Lung (tissue), 12 donors: ENCODE data around the gene CDKN1C. TPM values are rescaled to one million over a fixed set of nuclear protein-coding genes. Genes with fewer than 3 reads are reported as not detected.

ENCODE experiments used
- ATAC-seq: fragments of 200-7000 bp; cut with Tn5 transposase; one replicate; pipeline ENCODE4 v1.9.1; 2020; ENCODE audit warnings: moderate number of reproducible peaks; ENCODE audit not compliant: insufficient read depth, low FRiP score
- DNase-seq, 3 donors: peaks; one replicate each; pipeline ENCODE4 v3.0.0-alpha.2; 2013 to 2017
- H3K27ac ChIP-seq, 2 donors: one replicate each; pipeline ENCODE4 v1.5.1; 2013; ENCODE audit warnings: mild to moderate bottlenecking in 2 of 2, moderate library complexity in 2 of 2, control low read depth in 1 of 2, inconsistent platforms in 1 of 2, low read depth in 1 of 2, low read length in 1 of 2
- H3K27me3 ChIP-seq, 3 donors: one replicate each; pipeline ENCODE4 v1.5.1; 2013; ENCODE audit warnings: low read length in 2 of 3; ENCODE audit not compliant: control insufficient read depth in 3 of 3, insufficient read depth in 3 of 3
- H3K36me3 ChIP-seq, 4 donors: one replicate each; pipeline ENCODE4 v1.5.1; 2013; ENCODE audit warnings: low read length in 4 of 4, mild to moderate bottlenecking in 1 of 4, moderate library complexity in 1 of 4; ENCODE audit not compliant: control insufficient read depth in 4 of 4, insufficient read depth in 4 of 4
- H3K4me1 ChIP-seq, 5 donors: one replicate each; pipeline ENCODE4 v1.5.1; 2013; ENCODE audit warnings: low read length in 5 of 5, mild to moderate bottlenecking in 2 of 5, moderate library complexity in 1 of 5; ENCODE audit not compliant: control insufficient read depth in 5 of 5, insufficient read depth in 5 of 5
- H3K4me3 ChIP-seq: one replicate; pipeline ENCODE4 v1.5.1; 2013; ENCODE audit warnings: mild to moderate bottlenecking, control low read depth, moderate library complexity
- H3K9ac ChIP-seq, 2 donors: one replicate each; pipeline ENCODE4 v1.5.1; 2013; ENCODE audit warnings: low read length in 2 of 2, control low read depth in 1 of 2; ENCODE audit not compliant: insufficient read depth in 1 of 2
- H3K9me3 ChIP-seq, 4 donors: one replicate each; pipeline ENCODE4 v1.5.1; 2013; ENCODE audit warnings: low read length in 3 of 4, mild to moderate bottlenecking in 1 of 4, moderate library complexity in 1 of 4; ENCODE audit not compliant: control insufficient read depth in 4 of 4, insufficient read depth in 3 of 4
- WGBS, 2 donors: extraction: QIAGEN DNeasy Blood & Tissue Kit; methylation state at CpG; one replicate each; pipeline ENCODE4 v1.1.7; 2013; 5-methylcytosine and 5-hydroxymethylcytosine counted together
- polyA plus RNA-seq, 2 donors: library from polyadenylated mRNA; stranded (reverse); fragments of 200-250 nt; gene quantifications; one replicate each; pipeline ENCODE4 v1.2.1, GENCODE V29; 2013
- total RNA-seq, 2 donors: library from RNA; depleted of rRNA in 1 of 2; stranded (reverse); fragments of >200 nt in 1 of 2; gene quantifications; one replicate each; pipeline ENCODE4 v1.2.1, GENCODE V29; 2014 to 2021
- TF ChIP-seq, protein P1 (sequence below): IDR thresholded peaks from 2 replicates; pipeline ENCODE4 v1.5.1; 2012; ENCODE audit warnings: mild to moderate bottlenecking; ENCODE audit errors: control extremely low read depth, extremely low read depth
- donor health status: control.
- donor health status: control.
- donor health status: Bipolar disorder and iron deficiency.
- donor health status: healthy.
- donor health status: DM: yes; HTN: yes; CAD: no.

The CDKN1C gene
- total and polyA plus RNA-seq, 4 donors, result 9.9 to 123 (median 26.8) TPM

DNA sequence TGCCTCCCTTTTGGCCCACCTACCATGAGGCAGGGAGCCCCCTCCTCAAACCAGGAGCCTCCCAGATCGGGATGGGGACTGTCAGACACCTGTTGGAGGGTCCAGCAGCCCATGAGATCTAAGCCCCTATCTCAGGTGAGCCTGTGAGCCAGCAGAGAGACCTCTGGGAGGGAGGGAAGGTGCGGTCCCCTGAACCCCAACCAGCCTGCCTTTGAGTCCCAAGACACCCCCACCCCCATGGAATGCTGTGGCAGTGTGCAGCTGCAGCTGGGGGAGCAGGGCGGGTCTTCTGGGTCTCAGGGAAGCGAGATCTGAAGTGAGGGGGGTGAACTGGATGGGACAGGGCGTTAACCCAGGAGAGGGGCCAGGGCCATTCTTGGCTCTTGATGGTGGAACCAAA lies 1.4 kb upstream of the CDKN1C start:
- peaks cover 0 to 44% (median 12%) of the 10 kb centered on the region in 5 donors for H3K4me1 ChIP-seq
- 85 to 94% methylated on average over 5 of the region's 5 CpGs for WGBS, 2 donors
- no peaks in the 10 kb centered on the region for H3K9me3 ChIP-seq
- TF ChIP-seq, protein P1, sequence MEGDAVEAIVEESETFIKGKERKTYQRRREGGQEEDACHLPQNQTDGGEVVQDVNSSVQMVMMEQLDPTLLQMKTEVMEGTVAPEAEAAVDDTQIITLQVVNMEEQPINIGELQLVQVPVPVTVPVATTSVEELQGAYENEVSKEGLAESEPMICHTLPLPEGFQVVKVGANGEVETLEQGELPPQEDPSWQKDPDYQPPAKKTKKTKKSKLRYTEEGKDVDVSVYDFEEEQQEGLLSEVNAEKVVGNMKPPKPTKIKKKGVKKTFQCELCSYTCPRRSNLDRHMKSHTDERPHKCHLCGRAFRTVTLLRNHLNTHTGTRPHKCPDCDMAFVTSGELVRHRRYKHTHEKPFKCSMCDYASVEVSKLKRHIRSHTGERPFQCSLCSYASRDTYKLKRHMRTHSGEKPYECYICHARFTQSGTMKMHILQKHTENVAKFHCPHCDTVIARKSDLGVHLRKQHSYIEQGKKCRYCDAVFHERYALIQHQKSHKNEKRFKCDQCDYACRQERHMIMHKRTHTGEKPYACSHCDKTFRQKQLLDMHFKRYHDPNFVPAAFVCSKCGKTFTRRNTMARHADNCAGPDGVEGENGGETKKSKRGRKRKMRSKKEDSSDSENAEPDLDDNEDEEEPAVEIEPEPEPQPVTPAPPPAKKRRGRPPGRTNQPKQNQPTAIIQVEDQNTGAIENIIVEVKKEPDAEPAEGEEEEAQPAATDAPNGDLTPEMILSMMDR, result no peak
- DNase-seq (no peak), ATAC-seq (no peak)
- H3K27ac ChIP-seq, result peak overlapping the region in 1 of 2 donors; percentile 3
- no peaks in the 10 kb centered on the region for H3K27me3 ChIP-seq
- no peak overlapping the region for H3K4me3 ChIP-seq
- H3K9ac ChIP-seq, result no peak overlapping the region
- H3K36me3 ChIP-seq, result peaks cover 0 to 8% (median 1%) of the 10 kb centered on the region in 4 donors

GRCh38 chr11:2886191-2886894 lies 768 bp upstream of the CDKN1C start:
- peak; percentile 84 to 88 (median 85) for DNase-seq
- Histone ChIP-seq H3K36me3 (peaks cover 0 to 8% (median 1%) of the 10 kb centered on the region in 4 donors), H3K27me3 (no peaks in the 10 kb centered on the region), H3K27ac (peak overlapping the region in 1 of 2 donors; percentile 67), H3K9me3 (no peaks in the 10 kb centered on the region), H3K9ac (peak overlapping the region in 1 of 2 donors; percentile 37), H3K4me3 (peak overlapping the region; percentile 5), H3K4me1 (peaks cover 0 to 44% (median 13%) of the 10 kb centered on the region in 5 donors)
- TF ChIP-seq, protein P1, result no peak
- WGBS, 2 donors, result 13 to 21% methylated on average over 43 to 49 of the region's 49 CpGs
- no peak for ATAC-seq

GRCh38 chr11:2885017-2885677 lies 428 bp downstream of the CDKN1C start:
- no peaks in the 10 kb centered on the region for H3K9me3 ChIP-seq
- DNase-seq, result peak; percentile 70 to 82 (median 75)
- peaks cover 0 to 48% (median 11%) of the 10 kb centered on the region in 5 donors for H3K4me1 ChIP-seq
- peak overlapping the region; percentile 54 to 82 for H3K27ac ChIP-seq
- TF ChIP-seq, protein P1, result no peak
- H3K9ac ChIP-seq, result peak overlapping the region in 1 of 2 donors; percentile 37
- no peaks in the 10 kb centered on the region for H3K27me3 ChIP-seq
- peaks cover 0 to 8% (median 1%) of the 10 kb centered on the region in 4 donors for H3K36me3 ChIP-seq
- ATAC-seq, result peak; percentile 20
- WGBS, 2 donors, result 0 to 1% methylated on average over 49 to 80 of the region's 80 CpGs
- H3K4me3 ChIP-seq, result peak overlapping the region; percentile 63
